ENCODE data around the gene LRRK1.

The LRRK1 gene

DNA sequence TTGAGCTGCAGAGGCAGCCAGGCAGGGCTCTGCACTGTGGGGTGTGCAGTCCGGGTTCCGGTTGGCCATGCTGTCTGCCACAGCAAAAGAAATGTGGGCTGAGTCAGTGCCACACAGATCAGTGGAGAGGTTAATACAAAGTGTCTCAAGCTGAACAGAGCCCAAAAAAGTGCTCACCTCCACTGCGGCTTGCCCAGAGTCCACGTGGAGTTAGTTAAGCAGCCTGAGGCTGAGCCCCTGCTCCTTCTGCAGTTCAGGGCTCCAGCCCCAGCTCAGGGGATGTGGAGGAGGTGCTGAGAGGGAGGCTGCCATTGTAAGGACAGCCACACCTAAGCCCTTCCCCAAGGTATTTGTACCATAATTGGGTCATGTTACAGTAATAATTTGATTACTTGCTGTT is 85.3 kb downstream of the LRRK1 start:
- DNase-seq (ENCODE audit: low spot score) = no peak

DNA sequence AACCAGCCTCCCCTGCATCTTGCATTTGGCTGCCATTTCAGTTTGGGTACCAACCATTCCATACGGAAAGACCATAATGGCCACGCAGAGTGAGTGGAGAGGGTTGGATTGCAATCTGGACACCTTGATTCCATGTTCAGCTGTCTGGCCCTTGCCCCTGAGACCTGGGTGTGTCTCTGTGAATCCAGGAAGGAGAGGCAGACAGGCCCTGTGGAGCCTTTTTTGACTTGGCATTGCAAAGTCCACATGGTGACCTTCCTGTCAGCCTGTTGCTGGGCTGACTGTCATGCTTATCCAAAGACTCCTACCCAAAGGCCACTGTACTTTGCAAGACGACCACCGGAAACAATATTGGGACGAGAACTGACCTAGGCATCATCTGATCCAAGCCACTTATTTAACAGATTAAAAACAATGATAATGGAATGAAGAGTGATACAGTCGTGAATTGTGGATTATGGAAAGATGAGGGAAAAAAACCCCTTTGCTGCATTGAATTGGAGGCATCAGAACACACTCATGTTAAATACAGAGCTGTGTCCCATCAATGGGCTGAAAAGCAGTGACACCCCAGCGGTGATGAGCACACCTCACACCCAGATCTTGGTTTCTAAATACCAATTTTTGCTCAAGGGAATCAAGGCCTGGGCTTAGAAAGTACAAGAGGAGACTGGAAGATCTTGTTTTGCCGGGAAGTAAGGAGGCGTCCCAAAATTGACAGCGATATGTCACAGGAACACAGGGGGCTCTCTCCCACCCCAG is 86.0 kb downstream of the LRRK1 start:
- no peak for DNase-seq (ENCODE audit: low spot score)

DNA sequence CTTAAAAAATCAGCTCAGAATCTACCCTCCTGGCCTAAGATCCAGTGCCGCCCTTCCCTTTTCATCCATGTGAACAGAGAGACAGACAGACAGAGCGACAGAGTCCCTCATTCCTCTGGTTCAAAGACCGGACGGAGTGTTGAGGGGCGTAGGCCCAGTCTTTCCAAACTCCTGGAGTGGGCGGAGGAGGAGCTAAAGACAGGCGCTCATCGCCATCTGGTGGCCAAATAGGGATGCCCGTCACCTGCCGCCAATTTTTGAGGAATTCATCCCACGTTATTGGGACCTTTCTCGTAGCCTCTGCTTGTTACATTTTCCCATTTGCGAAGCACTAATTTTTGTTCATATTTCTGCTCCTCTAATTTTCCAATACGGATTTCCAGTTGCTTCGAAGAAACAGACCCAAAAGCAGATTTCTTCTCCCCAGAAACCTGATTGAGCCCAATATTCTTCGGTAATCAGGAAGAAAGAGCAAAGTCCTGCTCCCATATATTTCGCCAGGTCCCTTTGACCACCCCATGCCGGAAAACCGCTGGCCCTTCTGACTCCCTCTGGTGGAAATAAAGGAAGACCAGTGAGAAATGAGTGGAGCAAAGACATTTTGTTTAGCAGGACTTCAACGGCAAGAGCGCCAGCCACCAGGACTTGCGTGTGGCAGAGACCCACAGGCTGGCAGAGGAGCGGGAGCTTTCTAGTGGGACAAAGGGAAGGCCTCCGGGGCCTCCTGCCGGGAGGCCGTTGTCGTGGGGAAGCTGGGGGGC is 88.0 kb downstream of the LRRK1 start:
- peak; percentile 75 for DNase-seq (ENCODE audit: low spot score)

DNA sequence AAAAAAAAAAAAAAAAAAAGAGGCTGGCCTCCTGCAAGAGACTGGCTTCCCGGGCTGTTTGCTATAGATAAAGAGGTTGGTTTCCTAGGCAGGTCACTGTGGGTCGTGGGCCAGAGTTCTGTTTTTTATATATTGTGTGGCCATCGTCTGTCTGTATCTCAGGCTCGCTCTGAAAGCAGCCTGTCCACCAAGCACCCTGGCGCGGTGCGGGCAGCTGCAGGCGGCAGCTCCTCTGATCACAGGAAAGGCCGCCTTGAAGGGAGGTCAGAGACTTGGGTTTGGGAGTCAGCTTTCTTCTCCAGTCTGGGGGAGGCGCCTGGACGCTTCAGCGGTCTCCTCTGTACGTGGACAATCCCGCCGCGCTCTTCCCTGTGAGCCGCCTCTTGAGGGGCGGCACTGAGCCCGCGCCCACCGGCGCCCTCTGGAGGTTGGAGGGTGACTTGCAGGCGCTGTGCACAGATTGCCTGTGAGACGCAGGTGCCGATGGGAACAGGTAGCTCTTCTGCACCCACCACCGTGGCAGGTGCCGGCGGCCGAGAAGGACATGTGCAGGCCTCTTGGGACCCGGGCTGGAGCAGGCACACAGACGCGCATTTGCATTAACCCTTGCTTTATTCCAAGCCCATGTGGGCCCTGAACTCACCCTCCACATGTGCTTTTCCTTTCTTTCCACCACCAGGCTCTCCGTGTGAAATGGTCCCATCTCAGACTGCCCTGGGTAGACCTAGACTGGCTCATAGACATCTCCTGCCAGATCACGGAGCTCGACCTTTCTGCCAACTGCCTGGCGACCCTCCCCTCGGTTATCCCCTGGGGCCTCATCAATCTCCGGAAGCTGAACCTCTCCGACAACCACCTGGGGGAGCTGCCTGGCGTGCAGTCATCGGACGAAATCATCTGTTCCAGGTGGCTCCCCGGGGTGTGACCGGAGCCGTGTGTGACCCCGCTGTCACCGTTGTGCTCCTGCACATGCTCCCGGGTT is 89.3 kb downstream of the LRRK1 start:
- DNase-seq (ENCODE audit: low spot score) = peak; percentile 79

DNA sequence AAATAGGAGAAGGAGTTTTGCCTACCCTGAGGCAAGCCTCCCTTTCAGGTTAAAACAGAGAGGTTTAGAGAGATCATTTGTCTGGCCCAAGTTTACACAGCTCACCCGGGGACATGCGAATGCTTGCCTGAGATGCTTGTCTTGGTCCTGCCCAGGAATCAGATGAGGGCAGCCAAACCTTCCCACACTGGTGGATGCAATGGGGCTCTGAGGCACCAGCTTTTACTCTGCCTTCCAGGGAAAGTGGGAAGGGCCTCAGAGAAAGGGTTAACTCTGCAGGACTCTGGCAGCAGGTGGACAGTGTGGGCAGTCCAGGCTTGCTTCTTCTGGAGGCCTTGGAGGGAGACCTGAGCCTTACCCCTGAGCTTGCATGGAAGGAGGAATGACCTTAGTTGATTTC is 90.0 kb downstream of the LRRK1 start:
- DNase-seq (ENCODE audit: low spot score) = no peak

DNA sequence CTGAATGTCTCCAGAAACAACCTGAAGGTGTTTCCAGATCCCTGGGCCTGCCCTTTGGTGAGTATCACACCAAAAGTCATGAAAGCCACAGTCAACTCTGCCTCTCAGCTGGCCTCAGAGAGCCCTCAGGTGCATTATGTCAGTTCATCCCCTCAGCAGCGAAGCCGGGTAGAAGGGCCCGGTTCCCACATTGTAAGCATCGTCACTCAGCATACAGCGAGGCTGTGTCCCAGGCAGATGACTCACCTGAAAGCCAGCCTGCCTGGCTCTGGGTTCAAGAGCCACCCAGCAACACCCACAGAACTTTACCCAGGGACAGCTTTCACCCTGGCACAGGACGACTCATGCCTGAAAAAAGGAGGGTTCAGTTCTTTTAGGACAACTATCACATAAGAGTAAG is 91.6 kb downstream of the LRRK1 start:
- no peak for DNase-seq (ENCODE audit: low spot score)

DNA sequence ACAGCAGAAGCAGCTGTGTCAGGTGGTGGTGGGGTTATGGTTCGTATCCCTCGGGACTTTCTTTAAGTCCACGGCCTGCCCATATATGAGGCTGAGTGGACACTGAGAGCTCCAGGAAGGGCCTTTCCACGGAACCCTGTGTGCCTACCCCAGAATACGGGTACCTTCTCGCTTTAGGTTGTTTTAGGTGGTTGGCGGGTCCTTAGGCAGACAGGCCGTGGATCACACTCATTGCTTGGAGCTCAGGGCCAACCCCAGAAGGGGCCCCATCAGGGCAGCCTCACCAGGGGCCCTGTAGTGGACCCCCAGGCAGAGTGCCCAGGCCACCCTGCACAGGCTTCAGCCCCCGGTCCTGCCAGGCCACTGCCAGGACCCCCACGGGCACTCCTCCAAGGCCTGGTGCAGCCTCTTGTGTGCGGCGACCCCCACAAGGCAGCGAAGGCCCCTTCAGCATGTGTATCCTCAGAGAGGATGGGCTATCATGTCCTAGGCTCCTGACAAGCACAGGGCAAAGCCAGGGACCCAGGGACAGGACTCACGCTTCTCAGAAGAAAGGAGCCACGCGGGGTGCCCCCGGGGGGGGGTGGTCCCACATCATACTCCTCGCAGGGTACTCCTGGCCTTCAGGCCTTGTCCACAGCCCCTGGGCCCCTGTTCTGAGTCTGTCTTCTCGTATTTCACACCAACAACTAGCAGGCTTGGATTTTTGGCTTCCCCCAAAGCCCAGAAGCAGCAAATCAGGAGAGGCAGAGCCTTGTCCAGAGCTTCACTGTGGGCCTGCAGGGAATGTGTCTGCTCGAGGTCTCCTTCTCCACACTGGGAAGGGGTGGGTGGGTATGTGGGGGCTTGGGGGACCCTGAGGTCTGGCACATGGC is 93.4 kb downstream of the LRRK1 start:
- DNase-seq (ENCODE audit: low spot score) = no peak

DNA sequence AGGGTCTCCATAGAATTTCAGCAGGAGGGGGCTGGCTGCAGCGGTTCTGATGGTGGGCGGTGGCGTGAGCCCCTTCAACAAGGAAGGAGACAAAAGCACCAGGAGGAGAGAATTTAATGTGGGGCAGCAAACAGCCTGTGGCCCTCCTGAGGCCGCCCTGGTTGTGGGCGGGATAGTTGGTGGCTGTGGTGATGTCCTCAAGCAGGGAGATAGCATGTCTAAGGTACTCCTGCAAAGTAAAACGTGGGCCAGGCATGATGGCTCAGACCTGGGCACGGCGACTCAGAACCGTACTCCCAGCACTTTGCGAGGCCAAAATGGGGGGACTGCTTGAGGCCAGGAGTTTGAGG is 94.0 kb downstream of the LRRK1 start:
- DNase-seq (ENCODE audit: low spot score) = no peak

DNA sequence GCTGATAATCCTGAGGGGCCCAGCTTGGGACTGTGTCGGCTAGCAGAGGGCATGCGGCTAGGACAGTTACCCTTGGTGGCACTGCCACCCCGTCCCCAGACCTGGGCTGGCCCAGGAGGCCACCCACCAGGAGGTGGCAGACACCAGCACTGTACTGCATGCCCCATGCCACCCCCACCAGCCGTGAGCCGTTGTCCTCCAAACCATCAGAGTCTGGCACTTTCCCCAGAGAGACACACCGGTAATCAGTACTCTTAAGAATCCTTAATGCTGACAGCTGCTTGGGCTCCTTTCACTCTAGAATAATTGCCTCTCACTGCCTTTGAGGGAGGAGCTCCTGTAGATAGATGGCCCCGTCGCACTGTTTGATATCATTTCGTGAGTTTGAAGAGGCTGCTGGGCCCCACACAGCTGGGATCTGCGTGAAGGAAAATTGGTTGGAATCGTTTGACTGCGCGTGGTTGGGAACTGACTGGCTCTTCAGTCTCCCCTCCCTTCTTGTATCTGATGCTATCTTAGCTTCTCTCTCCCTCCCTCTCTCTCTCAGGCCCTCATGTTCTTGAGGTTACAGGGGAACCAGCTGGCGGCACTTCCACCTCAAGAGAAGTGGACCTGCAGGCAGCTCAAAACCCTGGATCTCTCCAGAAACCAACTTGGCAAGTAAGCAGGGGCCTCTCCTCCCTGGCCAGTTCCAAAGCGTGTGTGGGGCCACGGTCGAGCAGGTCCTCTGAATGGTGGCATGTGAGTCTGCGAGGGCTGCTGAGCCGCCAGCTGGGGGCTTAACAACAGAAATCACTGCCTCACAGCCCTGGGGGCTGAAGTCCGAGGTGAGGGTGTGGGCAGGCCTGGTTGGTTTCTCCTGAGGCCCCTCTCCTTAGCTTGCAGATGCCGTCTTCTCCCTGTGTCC is 94.9 kb downstream of the LRRK1 start:
- no peak for DNase-seq (ENCODE audit: low spot score)

DNA sequence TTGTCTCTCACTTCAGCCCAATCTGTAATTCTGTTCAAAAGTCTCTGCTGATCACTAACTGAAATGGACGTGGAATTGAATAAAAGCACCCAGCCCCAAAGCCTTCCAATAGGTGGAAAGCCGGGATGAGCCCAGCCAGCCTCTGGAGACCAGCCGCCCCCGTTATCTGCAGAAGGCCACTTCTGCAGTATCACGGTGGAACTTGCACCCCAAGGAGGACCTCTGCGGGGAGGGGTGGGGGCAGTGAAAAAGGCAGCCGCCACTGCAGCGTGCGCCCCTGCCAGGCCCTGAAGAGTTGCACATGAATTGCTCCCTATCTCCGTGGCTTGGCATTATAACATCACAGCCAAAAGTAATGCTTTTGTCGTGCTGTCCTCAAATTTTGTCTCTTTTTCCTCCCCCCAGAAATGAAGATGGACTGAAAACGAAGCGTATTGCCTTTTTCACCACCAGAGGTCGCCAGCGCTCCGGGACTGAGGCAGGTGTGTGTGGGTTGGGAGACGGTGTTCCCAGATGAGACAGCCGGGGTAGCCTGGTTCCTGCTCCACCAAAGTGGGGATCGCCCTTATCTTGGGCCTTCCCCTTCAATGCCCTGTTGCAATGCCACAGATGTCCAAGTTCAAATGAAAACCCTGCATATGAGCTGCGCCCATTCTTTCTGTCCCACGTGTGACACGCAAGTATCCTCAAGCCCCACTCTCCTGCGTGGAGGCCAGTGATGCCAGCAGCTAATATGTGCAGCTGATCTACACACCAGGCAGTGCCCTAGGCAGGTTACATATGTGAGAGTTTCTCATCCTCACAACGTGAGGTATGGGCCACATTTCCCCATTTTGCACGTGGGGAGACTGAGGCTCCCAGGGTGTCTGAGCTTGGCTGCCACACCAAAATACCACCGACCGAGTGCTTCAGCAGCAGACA is 96.0 kb downstream of the LRRK1 start:
- DNase-seq (ENCODE audit: low spot score) = peak; percentile 65

DNA sequence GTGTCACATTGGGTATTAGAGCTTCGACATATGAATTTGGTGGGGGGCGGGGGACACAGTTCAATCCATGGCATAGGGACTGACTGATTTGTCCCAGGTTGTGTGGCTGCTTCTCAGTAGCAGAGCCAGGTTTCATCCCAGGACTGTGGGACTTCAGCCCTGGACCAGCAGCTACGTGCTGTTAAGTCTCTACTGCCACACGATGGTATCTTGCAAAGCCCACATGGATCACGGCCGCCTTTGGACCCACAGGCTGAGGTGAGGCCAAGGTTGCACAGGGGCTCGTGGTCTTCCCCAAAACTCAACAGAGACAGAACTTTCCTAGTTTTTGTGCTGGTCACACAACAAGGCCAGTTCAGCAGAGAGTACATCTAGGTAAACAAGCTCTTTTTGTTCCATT is 97.4 kb downstream of the LRRK1 start:
- no peak for DNase-seq (ENCODE audit: low spot score)

DNA sequence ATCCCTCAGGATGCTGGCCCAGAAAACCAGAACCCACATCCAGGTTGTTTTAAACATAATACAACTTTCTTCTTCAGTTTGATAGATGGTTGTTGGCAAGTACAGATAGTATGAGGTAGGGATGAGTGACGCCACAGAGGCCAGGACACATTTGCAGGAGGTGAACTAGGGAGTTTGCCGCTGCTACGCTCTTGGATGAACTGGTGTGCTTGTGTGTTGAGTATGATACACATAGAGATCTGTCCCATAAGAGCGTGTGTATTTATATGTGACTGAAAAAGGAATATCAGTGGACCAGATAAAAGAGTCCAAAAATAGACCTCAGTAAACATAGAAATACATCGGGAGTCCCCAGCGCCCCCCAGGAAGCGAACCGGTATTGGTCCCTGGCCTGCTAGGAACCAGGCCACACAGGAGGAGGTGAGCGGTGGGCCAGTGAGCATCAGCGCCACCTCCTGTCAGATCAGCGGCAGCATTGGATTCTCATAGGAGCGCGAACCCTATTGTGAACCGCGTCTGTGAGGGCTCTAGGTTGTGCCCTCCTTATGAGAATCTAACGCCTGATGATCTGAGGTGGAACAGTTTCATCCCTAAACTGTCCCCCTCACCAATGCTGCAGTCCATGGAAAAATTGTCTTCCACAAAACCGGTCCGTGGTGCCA is 98.1 kb downstream of the LRRK1 start:
- DNase-seq (ENCODE audit: low spot score) = peak; percentile 39

DNA sequence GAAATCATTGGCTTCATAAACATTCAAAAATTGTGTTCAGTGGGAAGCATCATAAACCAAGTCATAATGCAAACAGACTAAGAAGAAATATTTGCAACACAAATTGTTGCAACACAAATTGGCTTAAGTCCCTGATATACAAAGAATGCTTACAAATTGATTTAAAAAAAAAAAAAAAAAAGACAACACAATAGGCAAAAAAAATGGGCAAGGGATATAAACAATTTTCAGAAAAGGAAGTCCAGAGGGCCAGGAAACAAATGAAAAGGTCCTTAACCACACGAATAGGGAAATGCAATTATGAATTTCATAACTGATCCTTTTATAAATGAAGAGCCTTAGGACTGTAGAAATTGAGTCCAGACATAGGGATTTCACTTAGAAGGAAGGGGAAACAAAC is 98.9 kb downstream of the LRRK1 start:
- no peak for DNase-seq (ENCODE audit: low spot score)

DNA sequence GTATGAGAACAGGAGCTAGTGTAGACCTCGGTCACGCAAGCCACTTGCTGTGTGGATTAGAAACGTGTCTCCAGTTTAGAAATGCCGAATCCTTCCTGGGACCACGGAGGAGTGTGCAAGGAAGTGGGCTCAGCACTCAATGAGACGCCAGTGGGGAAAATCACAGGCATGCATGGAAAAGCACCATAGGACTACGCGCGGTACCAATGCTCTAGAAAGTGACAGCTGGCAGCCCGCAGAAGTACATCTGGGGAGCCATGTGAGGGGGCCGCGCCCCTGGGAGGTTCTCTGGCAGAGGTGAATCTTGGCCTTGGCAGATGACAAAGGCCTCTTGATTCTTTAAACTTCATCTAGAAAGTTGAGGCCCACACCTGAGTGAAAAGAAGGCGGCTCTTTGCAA is 99.3 kb downstream of the LRRK1 start:
- no peak for DNase-seq (ENCODE audit: low spot score)

DNA sequence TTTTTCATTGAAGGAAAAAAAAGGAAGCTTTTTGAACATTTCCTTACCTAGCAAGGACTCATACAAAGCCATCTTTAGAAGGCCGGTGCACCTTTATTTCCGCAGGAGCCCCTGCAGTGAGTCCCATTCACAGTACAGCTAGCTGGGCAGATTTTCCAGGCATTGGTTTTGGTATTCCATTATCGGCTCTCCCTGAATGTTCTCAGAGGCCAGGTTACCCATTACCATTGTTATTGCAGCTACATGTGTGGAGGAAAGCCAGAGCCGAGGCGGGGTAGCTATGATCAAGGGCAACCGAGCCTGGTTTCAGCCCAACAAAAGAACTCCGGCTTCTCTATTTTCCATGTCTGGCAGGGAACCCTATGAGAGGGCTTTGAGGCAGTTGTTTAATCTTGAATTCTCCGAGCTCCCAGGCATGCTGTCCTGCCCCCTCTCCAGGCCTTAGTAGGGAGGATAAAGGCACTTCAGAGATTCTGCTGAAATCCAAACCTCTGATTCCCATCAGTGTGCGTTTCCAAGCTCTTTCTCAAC is 100.3 kb downstream of the LRRK1 start:
- no peak for DNase-seq (ENCODE audit: low spot score)

DNA sequence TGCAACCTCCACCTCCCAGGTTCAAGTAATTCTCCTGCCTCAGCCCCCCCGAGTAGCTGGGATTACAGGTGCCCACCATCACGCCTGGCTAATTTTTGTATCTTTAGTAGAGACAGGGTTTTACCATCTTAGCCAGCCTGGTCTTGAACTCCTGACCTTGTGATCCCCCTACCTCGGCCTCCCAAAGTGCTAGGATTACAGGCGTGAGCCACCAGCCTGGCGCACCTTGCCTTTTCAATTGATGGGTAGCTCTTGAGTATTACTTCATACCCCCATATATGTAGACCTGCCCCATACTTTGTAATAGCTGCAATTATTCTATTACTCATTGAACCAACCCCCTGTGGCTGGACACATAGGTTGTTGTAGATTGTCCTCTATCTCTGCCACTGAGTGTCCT is 101.3 kb downstream of the LRRK1 start:
- DNase-seq (ENCODE audit: low spot score) = no peak

DNA sequence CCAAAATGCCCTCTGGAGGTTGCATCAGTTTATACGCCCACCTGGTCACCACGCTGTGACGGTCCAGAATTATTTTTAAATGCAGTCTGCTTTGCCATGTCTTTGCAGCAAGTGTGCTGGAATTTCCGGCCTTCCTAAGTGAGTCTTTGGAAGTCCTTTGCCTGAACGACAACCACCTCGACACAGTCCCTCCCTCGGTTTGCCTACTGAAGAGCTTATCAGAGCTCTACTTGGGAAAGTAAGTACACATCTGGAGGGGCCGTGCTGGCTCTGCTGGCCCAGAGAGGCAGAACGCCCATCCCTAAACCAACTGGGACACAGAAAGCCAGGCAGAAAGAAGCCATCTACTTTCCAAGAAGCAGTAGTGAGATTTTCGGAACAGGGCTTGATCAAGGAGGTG is 101.8 kb downstream of the LRRK1 start:
- DNase-seq (ENCODE audit: low spot score) = no peak

DNA sequence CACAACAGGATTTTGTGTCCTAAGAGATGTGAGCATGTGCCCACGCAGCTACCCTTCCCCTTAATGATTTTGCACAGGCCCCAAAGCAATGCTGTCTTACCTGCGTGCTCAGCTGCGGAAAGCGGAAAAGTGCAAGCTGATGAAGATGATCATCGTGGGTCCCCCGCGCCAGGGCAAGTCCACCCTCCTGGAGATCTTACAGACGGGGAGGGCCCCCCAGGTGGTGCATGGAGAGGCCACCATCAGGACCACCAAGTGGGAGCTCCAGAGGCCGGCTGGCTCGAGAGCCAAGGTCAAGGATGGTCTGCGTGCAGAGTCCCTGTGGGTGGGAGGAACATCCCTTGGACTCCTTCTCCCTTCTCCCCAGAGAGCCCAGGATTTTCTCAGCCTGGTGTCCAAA is 103.1 kb downstream of the LRRK1 start:
- no peak for DNase-seq (ENCODE audit: low spot score)

DNA sequence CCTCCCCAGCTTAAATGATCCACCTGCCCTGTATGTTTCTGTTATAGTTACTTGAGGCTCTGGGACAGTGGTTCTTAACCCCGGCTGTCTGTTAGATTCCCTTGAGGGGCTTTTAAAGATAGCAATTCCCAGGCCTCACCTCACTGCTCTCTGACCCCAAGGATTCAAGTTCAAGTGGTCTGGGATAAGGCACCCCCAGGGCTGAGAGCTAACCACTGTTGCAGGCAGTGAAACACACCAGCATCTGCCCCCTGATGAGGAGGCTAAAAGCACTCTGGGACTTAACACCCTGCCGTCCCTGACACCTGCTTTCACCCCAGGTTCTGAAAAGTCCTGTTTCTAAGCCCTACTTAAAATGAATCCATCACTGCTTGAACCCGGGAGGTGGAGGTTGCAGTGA is 103.7 kb downstream of the LRRK1 start:
- DNase-seq (ENCODE audit: low spot score) = no peak

Data from NAMALWA (cell line).